Mucosa of descending colon (tissue), 3 donors: Measurements from ENCODE around the gene SH3BP4. TPM values are rescaled to one million over a fixed set of nuclear protein-coding genes. Genes with fewer than 3 reads are reported as not detected.

Experiments used
- ATAC-seq: fragments of 200-7000 bp; cut with Tn5 transposase; one replicate; pipeline ENCODE4 v1.9.1; 2020; ENCODE audit warnings: mild to moderate bottlenecking, moderate library complexity
- DNase-seq, 3 donors: peaks; one replicate each; pipeline ENCODE4 v3.0.0-alpha.2; 2020
- H3K36me3 ChIP-seq: fragments of 200-600 bp; one replicate; pipeline ENCODE4 v1.8.0; 2021; ENCODE audit warnings: low read depth, mild to moderate bottlenecking
- H3K4me1 ChIP-seq: fragments of 200-600 bp; one replicate; pipeline ENCODE4 v1.8.0; 2021; ENCODE audit warnings: low read depth, mild to moderate bottlenecking
- H3K4me3 ChIP-seq: fragments of 200-600 bp; one replicate; pipeline ENCODE4 v1.8.0; 2021; ENCODE audit warnings: mild to moderate bottlenecking
- H3K9me3 ChIP-seq: fragments of 200-600 bp; one replicate; pipeline ENCODE4 v1.8.0; 2021; ENCODE audit warnings: mild to moderate bottlenecking
- CTCF ChIP-seq: fragments of 200-600 bp; IDR thresholded peaks from one replicate; pipeline ENCODE4 v1.8.0; 2022; ENCODE audit warnings: antibody characterized with exemption, mild to moderate bottlenecking
- intact Hi-C, 2 donors: fragments of 100-400 bp; cut with DNase I in 1 of 2; cut with micrococcal nuclease in 1 of 2; formaldehyde crosslinking; loops; one replicate each; pipeline versions ENCODE4 v1.11.0 to v1.11.1; 2022; cut with DNase I, micrococcal nuclease
- total RNA-seq, 3 donors: library from RNA; stranded (reverse); fragmentation: NEBNext Ultra II Directional in 2 of 3; extraction: Animal tissue kit (Norgen Biotek cat#: 25700) in 2 of 3; gene quantifications; one replicate each; pipeline versions ENCODE4 v1.2.1 to v1.2.4, GENCODE V29; 2021 to 2023
- donor health status: DM: no; HTN: no; CAD: no; lungs with moderate emphysema.
- donor health status: DM: no; HTN: no; CAD: no.
- donor health status: DM: no; HTN: yes; CAD: no.

SH3BP4 gene
- total RNA-seq, 3 donors from 2014 or later: 18.0 to 30.4 (median 29.6) TPM

DNA sequence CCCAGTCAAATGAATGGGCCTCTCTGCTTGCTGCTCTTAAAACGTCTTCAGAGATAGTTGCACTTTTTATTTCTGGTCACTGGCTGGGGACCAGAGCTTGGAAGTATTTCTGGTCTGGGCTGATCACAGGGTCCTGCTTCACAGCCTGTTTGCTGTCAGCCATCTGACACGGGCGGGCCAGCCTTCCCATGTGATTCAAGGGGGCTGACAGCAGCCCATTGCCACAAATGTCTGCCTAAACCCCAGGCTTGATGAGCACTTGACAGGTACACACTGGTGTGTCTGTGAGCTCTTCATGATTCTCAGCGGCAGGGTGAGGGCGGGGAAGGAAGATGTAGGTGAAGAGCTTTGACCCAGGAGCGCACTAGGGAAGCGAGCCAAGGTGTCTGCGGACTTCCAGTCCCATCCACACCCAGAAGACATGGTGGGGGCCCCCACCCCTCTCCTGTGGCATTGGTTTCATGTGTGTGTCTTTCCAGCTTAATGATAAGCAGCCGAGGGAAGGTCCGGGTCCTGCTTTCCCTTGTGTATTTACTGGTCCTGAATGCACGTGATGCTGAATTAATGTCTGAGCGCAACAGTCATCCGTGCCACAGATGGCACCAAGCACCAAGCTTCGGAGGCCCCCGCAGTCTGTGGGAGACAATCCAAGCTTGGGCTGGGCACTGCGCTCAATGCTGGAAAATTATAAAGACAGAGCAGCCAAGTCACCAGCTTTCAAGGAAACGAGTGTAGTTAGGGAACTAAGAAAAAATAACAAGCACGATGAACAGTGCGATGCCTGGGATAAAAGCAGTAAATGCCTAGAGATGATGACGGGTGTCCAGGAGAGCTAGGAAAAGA, 73.3 kb downstream of the SH3BP4 start:
- no peak for TF ChIP-seq CTCF

DNA sequence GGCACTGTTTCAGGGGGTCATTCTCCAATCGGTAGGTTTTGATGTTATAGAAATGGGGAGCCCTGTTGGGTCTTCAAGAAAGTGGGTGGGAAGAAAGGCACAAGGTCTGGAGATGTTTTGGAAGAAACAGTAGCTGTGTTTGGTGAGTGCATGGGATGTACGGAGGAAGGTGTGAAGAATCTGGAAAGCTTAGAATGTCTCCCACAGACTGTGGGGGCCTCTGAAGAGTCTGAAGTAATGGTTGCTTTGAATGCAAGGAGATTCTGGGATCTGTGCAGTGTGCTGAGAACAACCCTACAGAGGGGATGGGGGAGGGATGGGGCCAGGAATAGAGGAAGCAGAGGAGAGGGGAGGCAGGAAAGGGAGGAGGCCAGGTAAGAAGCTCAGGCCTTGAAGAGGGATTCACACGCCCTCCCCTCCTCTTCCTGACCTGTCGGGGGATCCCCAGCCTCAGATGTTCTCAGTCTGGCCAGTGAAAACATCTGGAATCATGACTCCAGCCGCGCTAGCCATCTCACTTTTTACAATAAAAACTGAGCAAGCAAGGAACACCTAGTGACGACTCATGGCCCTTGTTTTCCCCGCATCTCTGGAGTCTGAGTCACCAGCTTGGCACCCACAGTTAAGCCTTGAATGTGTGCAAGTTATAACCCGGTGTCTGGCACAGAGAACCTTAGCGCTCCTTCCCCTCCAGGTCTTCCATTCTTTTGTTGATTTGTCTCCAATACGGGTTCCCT, 74.2 kb downstream of the SH3BP4 start:
- intact Hi-C loops: no loop called here
- no peak overlapping the region for H3K4me3 ChIP-seq
- TF ChIP-seq CTCF: no peak
- DNase-seq (peak in 1 of 3 donors; percentile 19), ATAC-seq (peak; percentile 70)
- no peaks in the 10 kb centered on the region for H3K36me3 ChIP-seq
- H3K9me3 ChIP-seq: no peaks in the 10 kb centered on the region
- peaks cover 19% of the 10 kb centered on the region for H3K4me1 ChIP-seq

More for the DNA sequence above, 73.3 kb downstream of the SH3BP4 start:
- Histone ChIP-seq H3K36me3 (no peaks in the 10 kb centered on the region), H3K4me3 (no peak overlapping the region), H3K4me1 (peaks cover 19% of the 10 kb centered on the region), H3K9me3 (no peaks in the 10 kb centered on the region)
- ATAC-seq: peak; percentile 24
- intact Hi-C loops: no loop called here
- DNase-seq: peak in 2 of 3 donors; percentile 37 to 61

DNA sequence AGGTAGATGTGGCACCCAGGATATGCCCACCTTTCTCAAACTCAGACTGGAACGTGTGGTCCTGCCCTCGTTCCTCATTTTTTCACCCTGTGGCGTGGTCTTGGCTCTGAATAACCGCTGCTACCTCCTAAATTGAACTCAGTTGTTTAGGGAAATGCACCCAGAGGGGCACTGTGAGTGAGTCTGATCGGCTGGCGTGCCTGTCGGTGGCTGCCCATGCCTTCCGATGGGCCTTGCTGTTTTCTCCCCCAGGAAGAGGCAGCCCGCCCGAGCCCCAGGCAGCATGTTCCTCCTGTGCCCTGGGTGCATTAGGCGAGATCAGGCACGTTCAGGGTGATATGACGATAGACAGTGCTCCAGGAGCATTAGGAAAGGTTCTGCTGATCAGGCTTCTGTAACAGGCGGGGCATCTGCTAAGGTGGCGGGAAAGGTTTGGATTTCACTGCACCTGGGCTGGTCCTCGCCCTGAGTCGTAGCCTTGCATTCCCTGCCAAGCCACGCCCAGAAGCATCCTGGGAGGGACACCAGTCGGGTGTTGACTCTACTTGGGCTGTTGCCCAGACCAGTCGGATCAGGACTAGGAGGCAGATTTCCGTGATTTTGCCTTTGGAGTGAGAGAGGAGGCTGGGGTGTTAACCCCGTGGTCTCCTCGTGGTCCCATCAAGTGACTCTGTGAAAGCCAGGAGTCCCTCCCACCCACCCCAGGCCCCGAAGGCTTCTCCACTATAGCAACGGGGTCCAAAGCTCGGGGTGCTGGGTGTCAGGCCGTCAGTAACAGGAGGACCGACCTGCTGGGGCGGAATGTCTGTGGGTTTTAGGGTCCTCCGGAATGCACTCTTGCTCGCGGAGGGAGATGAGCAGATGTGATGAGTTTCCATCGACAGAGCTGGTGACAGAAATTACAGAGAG, 75.1 kb downstream of the SH3BP4 start:
- TF ChIP-seq CTCF: no peak
- DNase-seq (peak; percentile 92 to 93 (median 92)), ATAC-seq (peak; percentile 92)
- intact Hi-C loops: no loop called here
- no peak overlapping the region for H3K4me3 ChIP-seq
- H3K4me1 ChIP-seq: peaks cover 19% of the 10 kb centered on the region
- H3K9me3 ChIP-seq: no peaks in the 10 kb centered on the region
- no peaks in the 10 kb centered on the region for H3K36me3 ChIP-seq

DNA sequence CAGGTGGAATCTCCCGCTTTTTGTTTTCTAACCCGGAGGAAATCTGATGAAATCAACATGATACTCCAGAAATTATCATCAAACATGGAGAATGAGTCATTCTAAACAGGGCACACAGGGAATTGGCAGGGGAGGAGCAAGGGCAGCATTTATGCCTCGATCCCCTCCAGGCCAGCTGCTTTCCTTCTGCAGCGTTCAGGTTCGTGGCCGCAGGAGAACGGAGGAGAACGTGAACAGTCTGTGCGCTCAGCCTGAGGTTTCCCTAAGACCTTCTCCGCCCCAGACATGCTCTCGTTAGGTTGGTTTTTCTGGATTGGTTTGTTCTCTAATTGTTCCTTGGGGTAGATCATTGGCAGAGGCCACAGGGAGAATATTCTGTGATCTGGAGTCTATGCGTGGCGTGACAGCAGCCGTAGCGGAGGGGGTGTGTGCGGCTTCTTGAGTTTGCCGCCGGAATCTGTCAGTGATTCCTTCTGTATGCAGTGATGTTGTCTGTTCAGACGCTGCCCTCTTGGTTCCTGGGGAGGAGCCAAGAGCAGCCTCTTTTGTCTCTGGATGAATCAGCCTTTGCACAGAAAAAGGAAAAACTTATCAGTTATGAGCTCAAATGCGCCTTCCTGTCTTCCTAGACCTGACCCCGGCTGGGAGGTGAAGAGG, 75.9 kb downstream of the SH3BP4 start:
- ATAC-seq (peak; percentile 2), DNase-seq (peak in 1 of 3 donors; percentile 19)
- intact Hi-C loops: no loop called here
- H3K4me3 ChIP-seq: no peak overlapping the region
- H3K4me1 ChIP-seq: peaks cover 19% of the 10 kb centered on the region
- no peaks in the 10 kb centered on the region for H3K9me3 ChIP-seq
- no peak for TF ChIP-seq CTCF
- H3K36me3 ChIP-seq: no peaks in the 10 kb centered on the region

DNA sequence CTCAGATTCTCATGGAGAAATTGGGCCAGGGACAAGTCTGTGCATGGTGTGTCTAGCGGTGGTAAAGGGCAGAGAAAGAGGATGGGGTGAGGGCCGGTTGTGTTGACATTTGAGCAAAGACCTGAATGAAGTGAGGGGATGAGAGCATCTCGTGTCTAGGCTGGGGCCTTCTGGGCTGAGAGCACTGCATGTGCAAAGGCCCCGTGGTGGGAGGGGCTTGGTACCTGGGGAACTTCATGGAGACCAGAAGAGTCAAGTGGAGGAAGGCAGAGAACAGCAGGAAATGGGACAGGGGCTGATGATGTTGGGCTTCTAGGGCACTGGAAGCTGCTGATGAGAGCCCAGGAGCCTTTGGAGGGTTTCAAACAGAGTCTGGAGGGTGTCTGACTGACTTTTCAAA, 76.8 kb downstream of the SH3BP4 start:
- Histone ChIP-seq H3K9me3 (no peaks in the 10 kb centered on the region), H3K4me3 (no peak overlapping the region), H3K36me3 (no peaks in the 10 kb centered on the region), H3K4me1 (peaks cover 19% of the 10 kb centered on the region)
- ATAC-seq (no peak), DNase-seq (peak in 1 of 3 donors; percentile 16)
- intact Hi-C loops: no loop called here
- no peak for TF ChIP-seq CTCF
